Lower lobe of right lung (tissue), 2 donors: ENCODE data around the gene PARP6. TPM values are rescaled to one million over a fixed set of nuclear protein-coding genes. Genes with fewer than 3 reads are reported as not detected.

Source experiments
- ATAC-seq, 2 donors: fragments of 200-7000 bp; cut with Tn5 transposase; one replicate each; pipeline ENCODE4 v1.9.1; 2020 to 2022; ENCODE audit warnings: mild to moderate bottlenecking in 2 of 2, moderate library complexity in 2 of 2
- DNase-seq: peaks from one replicate; pipeline ENCODE4 v3.0.0-alpha.2; 2020
- H3K27ac ChIP-seq: fragments of 200-600 bp; one replicate; pipeline ENCODE4 v1.8.0; 2022
- H3K27me3 ChIP-seq: fragments of 200-600 bp; one replicate; pipeline ENCODE4 v1.8.0; 2022; ENCODE audit warnings: low read depth
- H3K36me3 ChIP-seq: fragments of 200-600 bp; one replicate; pipeline ENCODE4 v1.8.0; 2022; ENCODE audit warnings: mild to moderate bottlenecking
- H3K4me1 ChIP-seq: fragments of 200-600 bp; one replicate; pipeline ENCODE4 v1.8.0; 2022
- H3K4me3 ChIP-seq: fragments of 200-600 bp; one replicate; pipeline ENCODE4 v1.8.0; 2022; ENCODE audit warnings: mild to moderate bottlenecking
- H3K9me3 ChIP-seq: fragments of 200-600 bp; one replicate; pipeline ENCODE4 v1.8.0; 2022
- intact Hi-C: fragments of 100-400 bp; cut with DNase I; formaldehyde crosslinking; loops from one replicate; pipeline ENCODE4 v1.11.0; 2022
- total RNA-seq: library from RNA; stranded (reverse); fragmentation: NEBNext Ultra II Directional; extraction: Animal tissue kit (Norgen Biotek cat#: 25700); gene quantifications from one replicate; pipeline ENCODE4 v1.2.1, GENCODE V29; 2021
- TF ChIP-seq, protein P1 (sequence below): fragments of 200-600 bp; IDR thresholded peaks from one replicate; pipeline ENCODE4 v1.8.0; 2022; ENCODE audit warnings: antibody characterized with exemption, mild to moderate bottlenecking
- donor health status: DM: no; HTN: yes; CAD: no; lungs with severe emphysema.

PARP6 gene
- total RNA-seq, 1 donor from 2014 or later = 72.2 TPM

DNA sequence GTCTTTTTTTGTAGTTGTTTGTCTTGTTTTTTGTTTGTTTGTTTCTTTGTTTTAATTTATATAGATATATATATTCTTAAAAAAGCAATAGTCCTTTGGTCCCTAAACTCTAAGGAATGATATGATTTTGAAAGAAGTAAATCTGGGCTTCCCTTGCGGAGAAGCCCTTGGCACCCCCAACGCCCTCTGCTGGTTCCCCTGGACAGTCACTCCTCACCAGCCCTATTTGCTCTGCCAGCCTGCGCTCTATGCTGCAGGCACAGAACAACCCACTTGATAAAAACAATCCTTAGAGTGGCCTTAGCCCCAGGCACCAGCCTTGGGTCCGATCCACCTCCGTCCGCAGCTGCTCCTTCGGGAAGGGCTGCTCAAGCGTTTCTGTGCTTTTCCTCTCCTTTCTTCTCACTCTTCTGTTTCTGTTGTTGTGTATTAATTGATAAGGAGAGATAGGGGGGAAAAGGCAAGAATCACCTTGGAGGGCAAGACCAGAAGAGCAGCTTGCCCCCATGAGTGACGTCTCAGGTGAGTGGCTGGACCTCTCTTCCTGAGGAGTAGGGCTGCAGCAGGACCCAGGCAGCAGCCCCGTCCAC is 13.7 kb upstream of the PARP6 start:
- Histone ChIP-seq H3K4me3 (no peak overlapping the region), H3K27me3 (no peaks in the 10 kb centered on the region), H3K27ac (no peak overlapping the region), H3K36me3 (no peaks in the 10 kb centered on the region), H3K4me1 (no peaks in the 10 kb centered on the region), H3K9me3 (no peaks in the 10 kb centered on the region)
- TF ChIP-seq, protein P1, sequence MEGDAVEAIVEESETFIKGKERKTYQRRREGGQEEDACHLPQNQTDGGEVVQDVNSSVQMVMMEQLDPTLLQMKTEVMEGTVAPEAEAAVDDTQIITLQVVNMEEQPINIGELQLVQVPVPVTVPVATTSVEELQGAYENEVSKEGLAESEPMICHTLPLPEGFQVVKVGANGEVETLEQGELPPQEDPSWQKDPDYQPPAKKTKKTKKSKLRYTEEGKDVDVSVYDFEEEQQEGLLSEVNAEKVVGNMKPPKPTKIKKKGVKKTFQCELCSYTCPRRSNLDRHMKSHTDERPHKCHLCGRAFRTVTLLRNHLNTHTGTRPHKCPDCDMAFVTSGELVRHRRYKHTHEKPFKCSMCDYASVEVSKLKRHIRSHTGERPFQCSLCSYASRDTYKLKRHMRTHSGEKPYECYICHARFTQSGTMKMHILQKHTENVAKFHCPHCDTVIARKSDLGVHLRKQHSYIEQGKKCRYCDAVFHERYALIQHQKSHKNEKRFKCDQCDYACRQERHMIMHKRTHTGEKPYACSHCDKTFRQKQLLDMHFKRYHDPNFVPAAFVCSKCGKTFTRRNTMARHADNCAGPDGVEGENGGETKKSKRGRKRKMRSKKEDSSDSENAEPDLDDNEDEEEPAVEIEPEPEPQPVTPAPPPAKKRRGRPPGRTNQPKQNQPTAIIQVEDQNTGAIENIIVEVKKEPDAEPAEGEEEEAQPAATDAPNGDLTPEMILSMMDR = peak; percentile 71
- peak; percentile 83 to 87 for ATAC-seq
- intact Hi-C loops = no loop called here
- DNase-seq = peak; percentile 70

DNA sequence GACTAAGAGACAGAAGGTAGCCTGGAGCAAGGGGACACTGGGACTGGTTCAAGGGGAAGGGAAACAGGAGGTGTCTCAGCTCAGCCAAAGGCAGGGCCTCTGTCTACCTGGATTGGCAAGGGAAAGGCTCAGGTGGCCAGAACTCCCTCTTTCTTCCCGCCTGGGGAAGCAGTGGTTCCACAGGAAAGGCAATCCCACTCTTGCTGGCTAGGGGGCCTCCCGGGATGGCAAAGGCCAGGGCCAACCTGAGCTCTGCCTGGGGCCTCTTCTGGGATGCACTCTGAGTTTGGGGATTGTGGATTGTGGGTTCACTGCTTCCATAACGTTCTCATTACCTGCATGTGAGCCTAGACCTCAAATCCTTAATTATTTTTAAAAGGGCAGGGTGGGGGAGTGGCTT is 13.0 kb upstream of the PARP6 start:
- Histone ChIP-seq H3K36me3 (no peaks in the 10 kb centered on the region), H3K27ac (no peak overlapping the region), H3K27me3 (no peaks in the 10 kb centered on the region), H3K4me1 (no peaks in the 10 kb centered on the region), H3K4me3 (no peak overlapping the region), H3K9me3 (no peaks in the 10 kb centered on the region)
- intact Hi-C loops = no loop called here
- TF ChIP-seq, protein P1 = no peak
- DNase-seq = no peak
- no peak for ATAC-seq

DNA sequence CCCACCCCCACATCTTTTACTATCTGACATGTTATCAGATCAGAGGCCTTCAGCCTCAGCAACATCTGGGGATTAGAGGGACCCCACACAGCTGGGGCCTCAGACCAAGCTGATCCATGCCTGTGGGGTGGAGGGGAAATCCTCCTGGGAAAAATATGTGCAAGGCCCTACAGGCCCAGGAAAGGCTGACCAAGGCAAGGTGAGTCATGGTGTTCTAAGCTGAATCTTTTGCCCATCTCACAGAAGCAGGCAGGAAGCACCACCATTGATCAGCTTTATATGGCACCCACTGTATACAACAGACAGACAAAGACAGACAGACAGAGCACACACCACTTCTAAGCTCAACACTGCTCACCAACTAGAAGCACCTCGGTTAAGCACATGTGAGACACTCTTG is 12.4 kb upstream of the PARP6 start:
- intact Hi-C loops = no loop called here

DNA sequence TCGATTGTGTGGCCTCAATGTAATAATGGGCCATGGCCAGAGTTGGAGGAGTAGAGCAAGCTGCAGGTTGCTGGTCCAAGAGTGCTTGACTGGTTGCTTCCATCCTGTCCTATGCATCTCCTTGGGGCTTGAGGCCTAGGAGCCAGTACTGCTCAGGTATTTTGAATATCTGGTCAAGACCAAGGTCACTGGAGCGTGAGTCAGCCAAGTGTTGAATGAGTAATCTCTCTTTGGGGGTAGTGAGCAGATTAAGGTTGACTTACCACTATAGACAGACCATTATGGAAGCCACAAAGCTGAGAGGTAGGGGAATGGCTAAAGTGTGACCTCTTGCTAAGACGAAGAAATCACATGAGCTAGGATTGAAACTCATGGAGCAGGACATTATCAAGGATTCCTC is 9.4 kb upstream of the PARP6 start:
- Histone ChIP-seq H3K4me3 (no peak overlapping the region), H3K36me3 (no peaks in the 10 kb centered on the region), H3K9me3 (no peaks in the 10 kb centered on the region), H3K27me3 (no peaks in the 10 kb centered on the region), H3K27ac (no peak overlapping the region), H3K4me1 (no peaks in the 10 kb centered on the region)
- no peak for ATAC-seq
- TF ChIP-seq, protein P1 = no peak
- intact Hi-C loops = no loop called here
- DNase-seq = no peak

More for the DNA sequence above, 12.4 kb upstream of the PARP6 start:
- DNase-seq (no peak), ATAC-seq (no peak)
- no peak overlapping the region for H3K27ac ChIP-seq
- TF ChIP-seq, protein P1 = no peak
- H3K27me3 ChIP-seq = no peaks in the 10 kb centered on the region
- H3K4me3 ChIP-seq = no peak overlapping the region
- H3K4me1 ChIP-seq = no peaks in the 10 kb centered on the region
- no peaks in the 10 kb centered on the region for H3K9me3 ChIP-seq
- H3K36me3 ChIP-seq = no peaks in the 10 kb centered on the region

DNA sequence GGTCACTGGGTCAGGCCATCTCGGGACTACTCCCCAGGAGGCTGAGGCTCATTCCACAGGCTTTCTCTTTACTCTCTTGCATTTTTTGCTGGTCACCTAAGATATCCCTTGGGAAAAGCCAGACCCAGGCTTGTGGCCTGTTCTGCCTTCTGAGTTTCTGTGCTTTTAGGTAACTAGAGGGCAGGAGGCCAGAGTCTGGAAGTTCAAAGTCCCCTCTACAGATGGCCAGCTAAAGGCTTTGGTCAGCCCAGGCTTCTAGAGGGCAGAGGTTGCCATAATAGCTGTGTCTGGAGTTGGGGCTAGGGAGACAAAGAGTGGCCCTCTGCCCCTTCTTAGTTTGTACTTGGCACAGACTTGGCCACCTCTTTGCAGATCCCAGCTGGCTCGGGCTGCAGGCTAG is 8.4 kb upstream of the PARP6 start:
- intact Hi-C loops = no loop called here
- Histone ChIP-seq H3K36me3 (no peaks in the 10 kb centered on the region), H3K4me1 (no peaks in the 10 kb centered on the region), H3K27me3 (no peaks in the 10 kb centered on the region), H3K27ac (no peak overlapping the region), H3K4me3 (no peak overlapping the region), H3K9me3 (no peaks in the 10 kb centered on the region)
- TF ChIP-seq, protein P1 = no peak
- no peak for ATAC-seq
- no peak for DNase-seq
